ENCODE results near the gene APBA3.

DNA sequence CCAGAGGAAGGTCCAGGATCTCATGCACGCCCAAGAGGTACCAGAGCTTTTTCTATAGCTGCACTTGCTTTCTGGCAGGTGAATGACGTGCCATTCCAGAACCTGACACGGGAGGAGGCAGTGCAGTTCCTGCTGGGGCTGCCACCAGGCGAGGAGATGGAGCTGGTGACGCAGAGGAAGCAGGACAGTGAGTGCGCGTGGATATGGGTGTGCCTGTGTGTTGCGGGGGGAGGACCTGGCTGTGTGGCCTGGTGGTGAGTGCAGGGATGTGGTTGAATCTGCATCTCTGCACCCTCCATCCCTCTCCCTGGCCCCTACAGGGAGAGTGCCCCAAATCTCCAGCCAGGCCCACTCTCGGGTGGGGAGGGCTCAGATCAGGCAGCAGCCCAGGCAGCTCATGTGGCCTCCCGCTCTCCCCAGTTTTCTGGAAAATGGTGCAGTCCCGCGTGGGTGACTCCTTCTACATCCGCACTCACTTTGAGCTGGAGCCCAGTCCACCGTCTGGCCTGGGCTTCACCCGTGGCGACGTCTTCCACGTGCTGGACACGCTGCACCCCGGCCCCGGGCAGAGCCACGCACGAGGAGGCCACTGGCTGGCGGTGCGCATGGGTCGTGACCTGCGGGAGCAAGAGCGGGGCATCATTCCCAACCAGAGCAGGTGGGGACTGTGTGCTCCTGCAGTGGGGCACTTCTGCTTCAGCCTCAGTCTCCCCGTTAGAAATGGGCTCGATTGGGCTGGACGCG, 22.8 kb downstream of the APBA3 start:
- TF ChIP-seq CTCF (IDR thresholded peaks at IDR 0.05): no peak
- no peak for TF ChIP-seq POLR2A (IDR thresholded peaks at IDR 0.05)

All from testis (tissue), 2 donors.